Measurements from ENCODE around the gene HECTD1. TPM values are rescaled to one million over a fixed set of nuclear protein-coding genes. Genes with fewer than 3 reads are reported as not detected.

Gene HECTD1
- total and polyA plus RNA-seq, 9 of the 15 experiments (the other 6 are each of a cell fraction or from before 2014, with no cell fraction given) = 27.9 to 111 (median 78.1) TPM

DNA sequence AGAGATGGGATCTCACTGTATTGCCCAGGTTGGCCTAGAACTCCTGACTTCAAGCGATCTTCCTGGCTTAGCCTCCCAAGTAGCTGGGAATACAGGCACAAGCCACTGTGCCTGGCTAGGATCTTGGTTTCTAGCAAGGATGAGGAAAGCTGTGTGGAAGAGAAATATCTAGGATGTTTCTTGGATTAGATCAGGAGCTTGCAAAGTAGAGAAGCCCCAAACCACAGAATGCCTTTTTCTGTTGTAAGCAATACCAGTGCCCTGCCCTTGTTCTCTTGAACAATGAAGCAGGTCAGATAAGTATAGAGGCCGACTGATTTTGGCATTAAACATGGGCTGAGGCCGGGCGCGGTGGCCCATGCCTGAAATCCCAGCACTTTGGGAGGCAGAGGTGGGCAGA, 137.2 kb downstream of the HECTD1 start (continued):
- TF ChIP-seq, protein P1, sequence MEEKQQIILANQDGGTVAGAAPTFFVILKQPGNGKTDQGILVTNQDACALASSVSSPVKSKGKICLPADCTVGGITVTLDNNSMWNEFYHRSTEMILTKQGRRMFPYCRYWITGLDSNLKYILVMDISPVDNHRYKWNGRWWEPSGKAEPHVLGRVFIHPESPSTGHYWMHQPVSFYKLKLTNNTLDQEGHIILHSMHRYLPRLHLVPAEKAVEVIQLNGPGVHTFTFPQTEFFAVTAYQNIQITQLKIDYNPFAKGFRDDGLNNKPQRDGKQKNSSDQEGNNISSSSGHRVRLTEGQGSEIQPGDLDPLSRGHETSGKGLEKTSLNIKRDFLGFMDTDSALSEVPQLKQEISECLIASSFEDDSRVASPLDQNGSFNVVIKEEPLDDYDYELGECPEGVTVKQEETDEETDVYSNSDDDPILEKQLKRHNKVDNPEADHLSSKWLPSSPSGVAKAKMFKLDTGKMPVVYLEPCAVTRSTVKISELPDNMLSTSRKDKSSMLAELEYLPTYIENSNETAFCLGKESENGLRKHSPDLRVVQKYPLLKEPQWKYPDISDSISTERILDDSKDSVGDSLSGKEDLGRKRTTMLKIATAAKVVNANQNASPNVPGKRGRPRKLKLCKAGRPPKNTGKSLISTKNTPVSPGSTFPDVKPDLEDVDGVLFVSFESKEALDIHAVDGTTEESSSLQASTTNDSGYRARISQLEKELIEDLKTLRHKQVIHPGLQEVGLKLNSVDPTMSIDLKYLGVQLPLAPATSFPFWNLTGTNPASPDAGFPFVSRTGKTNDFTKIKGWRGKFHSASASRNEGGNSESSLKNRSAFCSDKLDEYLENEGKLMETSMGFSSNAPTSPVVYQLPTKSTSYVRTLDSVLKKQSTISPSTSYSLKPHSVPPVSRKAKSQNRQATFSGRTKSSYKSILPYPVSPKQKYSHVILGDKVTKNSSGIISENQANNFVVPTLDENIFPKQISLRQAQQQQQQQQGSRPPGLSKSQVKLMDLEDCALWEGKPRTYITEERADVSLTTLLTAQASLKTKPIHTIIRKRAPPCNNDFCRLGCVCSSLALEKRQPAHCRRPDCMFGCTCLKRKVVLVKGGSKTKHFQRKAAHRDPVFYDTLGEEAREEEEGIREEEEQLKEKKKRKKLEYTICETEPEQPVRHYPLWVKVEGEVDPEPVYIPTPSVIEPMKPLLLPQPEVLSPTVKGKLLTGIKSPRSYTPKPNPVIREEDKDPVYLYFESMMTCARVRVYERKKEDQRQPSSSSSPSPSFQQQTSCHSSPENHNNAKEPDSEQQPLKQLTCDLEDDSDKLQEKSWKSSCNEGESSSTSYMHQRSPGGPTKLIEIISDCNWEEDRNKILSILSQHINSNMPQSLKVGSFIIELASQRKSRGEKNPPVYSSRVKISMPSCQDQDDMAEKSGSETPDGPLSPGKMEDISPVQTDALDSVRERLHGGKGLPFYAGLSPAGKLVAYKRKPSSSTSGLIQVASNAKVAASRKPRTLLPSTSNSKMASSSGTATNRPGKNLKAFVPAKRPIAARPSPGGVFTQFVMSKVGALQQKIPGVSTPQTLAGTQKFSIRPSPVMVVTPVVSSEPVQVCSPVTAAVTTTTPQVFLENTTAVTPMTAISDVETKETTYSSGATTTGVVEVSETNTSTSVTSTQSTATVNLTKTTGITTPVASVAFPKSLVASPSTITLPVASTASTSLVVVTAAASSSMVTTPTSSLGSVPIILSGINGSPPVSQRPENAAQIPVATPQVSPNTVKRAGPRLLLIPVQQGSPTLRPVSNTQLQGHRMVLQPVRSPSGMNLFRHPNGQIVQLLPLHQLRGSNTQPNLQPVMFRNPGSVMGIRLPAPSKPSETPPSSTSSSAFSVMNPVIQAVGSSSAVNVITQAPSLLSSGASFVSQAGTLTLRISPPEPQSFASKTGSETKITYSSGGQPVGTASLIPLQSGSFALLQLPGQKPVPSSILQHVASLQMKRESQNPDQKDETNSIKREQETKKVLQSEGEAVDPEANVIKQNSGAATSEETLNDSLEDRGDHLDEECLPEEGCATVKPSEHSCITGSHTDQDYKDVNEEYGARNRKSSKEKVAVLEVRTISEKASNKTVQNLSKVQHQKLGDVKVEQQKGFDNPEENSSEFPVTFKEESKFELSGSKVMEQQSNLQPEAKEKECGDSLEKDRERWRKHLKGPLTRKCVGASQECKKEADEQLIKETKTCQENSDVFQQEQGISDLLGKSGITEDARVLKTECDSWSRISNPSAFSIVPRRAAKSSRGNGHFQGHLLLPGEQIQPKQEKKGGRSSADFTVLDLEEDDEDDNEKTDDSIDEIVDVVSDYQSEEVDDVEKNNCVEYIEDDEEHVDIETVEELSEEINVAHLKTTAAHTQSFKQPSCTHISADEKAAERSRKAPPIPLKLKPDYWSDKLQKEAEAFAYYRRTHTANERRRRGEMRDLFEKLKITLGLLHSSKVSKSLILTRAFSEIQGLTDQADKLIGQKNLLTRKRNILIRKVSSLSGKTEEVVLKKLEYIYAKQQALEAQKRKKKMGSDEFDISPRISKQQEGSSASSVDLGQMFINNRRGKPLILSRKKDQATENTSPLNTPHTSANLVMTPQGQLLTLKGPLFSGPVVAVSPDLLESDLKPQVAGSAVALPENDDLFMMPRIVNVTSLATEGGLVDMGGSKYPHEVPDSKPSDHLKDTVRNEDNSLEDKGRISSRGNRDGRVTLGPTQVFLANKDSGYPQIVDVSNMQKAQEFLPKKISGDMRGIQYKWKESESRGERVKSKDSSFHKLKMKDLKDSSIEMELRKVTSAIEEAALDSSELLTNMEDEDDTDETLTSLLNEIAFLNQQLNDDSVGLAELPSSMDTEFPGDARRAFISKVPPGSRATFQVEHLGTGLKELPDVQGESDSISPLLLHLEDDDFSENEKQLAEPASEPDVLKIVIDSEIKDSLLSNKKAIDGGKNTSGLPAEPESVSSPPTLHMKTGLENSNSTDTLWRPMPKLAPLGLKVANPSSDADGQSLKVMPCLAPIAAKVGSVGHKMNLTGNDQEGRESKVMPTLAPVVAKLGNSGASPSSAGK (IDR thresholded peaks at IDR 0.05) = no peak
- TF ChIP-seq, protein P2, sequence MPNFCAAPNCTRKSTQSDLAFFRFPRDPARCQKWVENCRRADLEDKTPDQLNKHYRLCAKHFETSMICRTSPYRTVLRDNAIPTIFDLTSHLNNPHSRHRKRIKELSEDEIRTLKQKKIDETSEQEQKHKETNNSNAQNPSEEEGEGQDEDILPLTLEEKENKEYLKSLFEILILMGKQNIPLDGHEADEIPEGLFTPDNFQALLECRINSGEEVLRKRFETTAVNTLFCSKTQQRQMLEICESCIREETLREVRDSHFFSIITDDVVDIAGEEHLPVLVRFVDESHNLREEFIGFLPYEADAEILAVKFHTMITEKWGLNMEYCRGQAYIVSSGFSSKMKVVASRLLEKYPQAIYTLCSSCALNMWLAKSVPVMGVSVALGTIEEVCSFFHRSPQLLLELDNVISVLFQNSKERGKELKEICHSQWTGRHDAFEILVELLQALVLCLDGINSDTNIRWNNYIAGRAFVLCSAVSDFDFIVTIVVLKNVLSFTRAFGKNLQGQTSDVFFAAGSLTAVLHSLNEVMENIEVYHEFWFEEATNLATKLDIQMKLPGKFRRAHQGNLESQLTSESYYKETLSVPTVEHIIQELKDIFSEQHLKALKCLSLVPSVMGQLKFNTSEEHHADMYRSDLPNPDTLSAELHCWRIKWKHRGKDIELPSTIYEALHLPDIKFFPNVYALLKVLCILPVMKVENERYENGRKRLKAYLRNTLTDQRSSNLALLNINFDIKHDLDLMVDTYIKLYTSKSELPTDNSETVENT (CRISPR knock-in tag; IDR thresholded peaks at IDR 0.05) = no peak
- no peak for TF ChIP-seq SIN3B (IDR thresholded peaks at IDR 0.05; ENCODE audit: low read depth)
- no peak for TF ChIP-seq NCOR1 (IDR thresholded peaks at IDR 0.05)
- TF ChIP-seq HDAC1 (IDR thresholded peaks at IDR 0.05) = no peak
- no peak for TF ChIP-seq RBM25 (IDR thresholded peaks at IDR 0.05; ENCODE audit: low read depth, low read length, severe bottlenecking)

Measured in K562 (cell line).